SW480 (cell line): ENCODE results near the gene KCNIP3.
A peak's percentile ranks its signal among the peaks of the same experiment; 100 is the strongest.
"Not testable (repeated sequence)": the region's sequence is repeated elsewhere in the genome, so short reads cannot be mapped to it uniquely, and the experiment has no call there.

Source experiments
- DNase-seq: peaks from one replicate; pipeline ENCODE4 v3.0.0-alpha.2; 2016; ENCODE audit warnings: low spot score

KCNIP3 gene

DNA sequence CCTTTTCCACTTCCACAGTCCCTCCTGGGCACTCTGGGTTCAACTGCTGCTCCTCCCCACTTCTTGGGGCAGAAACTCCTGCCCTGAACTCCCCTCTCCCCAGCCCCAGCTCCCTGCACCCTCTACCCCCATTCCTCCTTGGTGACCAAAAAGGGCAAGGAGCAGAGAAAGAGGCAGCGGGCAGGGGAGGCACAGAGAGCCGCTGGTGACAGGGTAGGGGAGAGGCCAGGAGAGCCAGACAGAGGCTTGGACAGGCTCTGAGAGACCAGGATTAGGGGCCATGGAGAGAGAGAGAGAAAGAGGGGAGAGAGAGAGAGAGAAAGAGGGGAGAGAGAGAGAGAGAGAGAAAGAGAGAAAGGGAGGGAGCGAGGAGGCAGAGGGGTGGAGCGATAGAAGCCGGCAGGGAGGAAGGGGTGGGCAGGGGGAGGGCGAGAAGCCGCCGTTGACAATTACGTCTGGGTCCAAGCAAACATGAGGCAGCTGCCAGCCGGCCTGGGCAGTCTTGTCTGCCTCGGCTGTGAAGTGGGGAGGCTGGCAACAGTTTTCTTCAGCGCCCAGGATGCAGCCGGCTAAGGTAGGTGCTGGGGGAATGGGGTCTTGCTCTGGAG lies at the start of gene KCNIP3:
TSS of gene KCNIP3 (plus strand) at position 468 of the 608 bp plus-strand sequence. CDS start at position 560, 92 bp downstream.
- DNase-seq, result no peak

- DNase-seq, result no peak
These were observed 38.9 kb upstream of the KCNIP3 start for GRCh38 chr2:95258271-95258670.

- DNase-seq, result no peak
These were observed 36.8 kb upstream of the KCNIP3 start for GRCh38 chr2:95260028-95261023.

DNA sequence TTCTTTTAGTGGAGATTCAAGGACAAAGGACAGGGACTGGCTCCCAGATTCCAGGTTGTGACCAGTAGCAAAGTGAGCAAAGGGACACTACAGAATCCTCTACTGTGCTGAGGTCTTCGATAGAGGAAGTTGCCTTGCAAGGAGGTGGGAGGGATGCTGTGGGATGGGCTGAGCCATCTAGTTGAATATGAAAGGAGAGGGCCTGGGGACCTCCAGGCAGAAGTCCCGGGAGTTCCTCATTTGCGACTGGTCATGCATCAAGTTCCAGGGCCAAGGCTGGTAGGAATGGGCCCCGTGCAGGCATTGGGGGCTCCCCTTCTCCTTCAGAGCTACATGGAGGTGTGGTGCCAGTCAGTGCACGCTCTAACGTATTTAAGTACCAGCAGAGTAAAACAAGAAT lies 35.5 kb upstream of the KCNIP3 start:
- DNase-seq, result no peak

DNA sequence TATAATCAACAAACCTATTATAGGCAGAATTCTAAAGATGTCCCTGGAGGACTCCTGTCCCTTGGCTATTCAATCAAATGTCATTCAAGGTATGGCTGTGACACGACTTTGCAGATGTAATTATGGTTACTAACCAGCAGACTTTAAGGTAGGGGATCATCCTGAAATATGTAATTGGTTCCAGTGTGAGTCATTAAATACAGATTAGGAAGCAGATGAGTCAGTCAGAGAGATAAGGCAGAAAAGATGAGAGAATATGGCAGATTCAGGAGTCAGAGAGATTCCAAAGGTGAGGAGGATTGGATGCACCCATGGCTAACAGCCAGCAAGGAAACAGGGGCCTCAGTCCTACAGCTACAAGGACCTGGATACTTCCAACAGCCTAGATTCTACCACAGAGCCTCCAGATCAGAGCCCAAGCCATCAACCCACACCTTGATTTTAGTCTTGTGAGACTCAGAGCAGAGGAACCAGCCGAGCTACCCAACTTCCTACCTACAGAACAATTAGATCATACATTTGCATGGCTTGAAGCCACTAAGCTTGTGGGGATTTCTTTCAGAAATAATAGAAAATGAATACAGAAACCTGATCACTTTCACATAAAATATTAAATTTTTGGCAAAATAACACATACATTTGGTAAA lies 34.1 kb upstream of the KCNIP3 start:
- peak; percentile 18 for DNase-seq

DNA sequence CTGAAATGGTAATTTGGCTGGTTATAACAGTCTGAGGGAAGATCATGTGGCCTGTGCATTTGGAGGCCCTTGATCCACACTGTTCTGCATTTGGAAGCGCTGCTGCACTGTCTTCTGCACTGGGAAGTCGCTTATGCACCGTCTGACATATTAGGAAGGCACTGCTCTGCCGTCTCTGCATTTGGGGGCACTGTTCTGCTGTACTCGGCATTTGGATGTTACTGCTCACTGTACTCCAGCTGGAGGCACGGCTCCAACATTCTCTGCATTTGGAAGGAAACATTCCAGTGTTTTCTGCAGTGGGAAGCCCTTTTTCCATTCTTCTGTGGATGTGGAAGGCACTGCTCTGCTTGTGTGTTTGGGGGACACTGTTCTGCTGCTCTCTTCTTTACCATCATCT lies 32.5 kb upstream of the KCNIP3 start:
- DNase-seq, result no peak

DNA sequence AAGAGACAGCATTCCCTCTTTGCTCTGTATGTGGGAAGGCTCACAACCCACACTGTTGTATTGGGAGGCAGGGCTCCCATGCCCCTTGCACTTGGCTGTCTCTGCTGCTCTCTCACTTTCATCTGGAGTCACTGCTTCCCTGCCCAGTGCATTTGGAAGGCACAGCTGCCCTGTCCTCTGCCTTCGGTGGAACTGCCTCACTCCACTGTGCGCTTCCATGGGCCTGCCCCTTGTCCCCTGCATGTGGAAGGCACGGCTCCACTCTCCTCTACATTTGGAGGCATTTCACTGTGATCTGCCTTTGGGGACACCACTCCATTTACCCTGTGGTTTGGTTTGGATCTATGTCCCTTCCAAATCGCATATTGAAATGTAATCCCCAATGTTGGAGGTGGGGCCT lies 32.0 kb upstream of the KCNIP3 start:
- no peak for DNase-seq

DNA sequence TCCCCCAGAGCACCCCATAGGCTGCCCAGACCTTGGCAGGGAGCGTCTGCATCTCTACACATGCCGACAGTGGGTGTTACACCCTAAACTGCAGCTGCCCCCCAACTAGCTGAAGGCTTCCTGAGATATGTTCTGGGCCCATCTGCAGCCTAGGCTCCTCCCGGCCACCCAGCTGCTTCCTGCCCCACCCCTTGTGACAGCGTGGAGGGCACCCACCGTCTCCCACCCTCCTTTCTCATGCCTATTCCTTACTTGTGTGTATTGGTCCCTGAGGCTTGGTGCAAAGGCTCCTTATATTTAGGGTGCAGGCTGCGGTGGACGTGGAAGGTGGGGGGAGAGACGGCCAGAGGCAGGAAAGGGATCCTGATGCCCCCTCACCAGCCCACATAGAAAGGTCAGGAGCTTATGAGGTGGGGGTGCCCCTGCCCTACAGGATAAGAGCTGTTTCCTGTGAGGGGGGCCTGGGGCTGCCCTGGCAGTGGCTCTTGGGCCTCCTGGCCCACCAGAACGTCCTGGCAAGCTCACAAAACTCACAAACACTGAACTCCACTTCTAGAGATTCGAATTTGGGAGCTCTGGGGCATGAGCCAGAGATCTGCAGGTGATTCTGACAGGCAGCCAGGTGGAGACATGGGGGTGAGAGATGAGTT lies 30.2 kb upstream of the KCNIP3 start:
- DNase-seq, result no peak

GRCh38 chr2:95267458-95268210 lies 29.5 kb upstream of the KCNIP3 start:
- DNase-seq, result no peak

GRCh38 chr2:95268211-95269035 lies 28.7 kb upstream of the KCNIP3 start:
- no peak for DNase-seq

- no peak for DNase-seq
These were observed 28.0 kb upstream of the KCNIP3 start for GRCh38 chr2:95269036-95269680.

DNA sequence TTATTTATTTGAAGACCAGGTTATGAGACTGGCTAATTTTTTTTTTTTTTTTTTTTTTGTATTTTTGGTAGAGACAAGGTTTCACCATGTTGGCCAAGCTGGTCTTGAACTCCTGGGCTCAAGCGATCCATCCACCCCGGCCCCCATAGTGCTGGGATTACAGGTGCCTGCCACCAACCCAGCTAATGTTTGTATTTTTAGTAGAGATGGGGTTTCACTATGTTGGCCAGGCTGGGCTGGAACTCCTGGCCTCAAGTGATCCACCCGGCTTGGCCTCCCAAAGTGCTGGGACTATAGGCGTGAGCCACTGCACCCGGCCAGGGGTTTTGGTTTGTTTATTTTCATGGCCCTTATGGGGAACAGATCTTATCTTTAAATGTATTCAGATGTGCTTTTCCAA lies 27.4 kb upstream of the KCNIP3 start:
- not testable (repeated sequence) for DNase-seq

DNA sequence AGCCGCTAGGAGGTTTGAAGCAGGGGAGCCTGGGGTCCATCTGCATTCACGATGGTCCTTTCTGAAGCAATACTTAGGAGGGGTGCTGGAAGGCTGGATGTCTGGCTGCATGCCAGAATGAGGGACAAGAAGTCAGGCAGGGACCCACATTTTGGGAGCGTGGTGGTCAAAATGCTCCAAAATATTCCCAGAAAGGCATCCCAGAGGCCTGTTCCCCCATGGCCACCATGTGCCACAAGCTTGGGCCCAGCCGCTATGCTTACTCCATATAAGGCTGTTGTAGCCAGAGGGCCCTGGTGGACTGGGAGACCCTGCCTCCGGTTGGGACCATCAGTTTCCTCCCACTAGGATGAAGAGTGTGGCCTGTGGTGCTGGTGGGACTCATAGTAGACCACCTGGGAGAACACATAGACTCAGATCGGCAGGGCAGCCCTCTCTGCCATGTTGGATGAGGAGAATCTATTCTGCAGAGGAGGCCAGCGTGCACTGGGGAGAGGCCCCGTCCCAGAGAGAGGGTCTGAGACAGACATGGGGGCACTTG lies 26.5 kb upstream of the KCNIP3 start:
- DNase-seq, result no peak

DNA sequence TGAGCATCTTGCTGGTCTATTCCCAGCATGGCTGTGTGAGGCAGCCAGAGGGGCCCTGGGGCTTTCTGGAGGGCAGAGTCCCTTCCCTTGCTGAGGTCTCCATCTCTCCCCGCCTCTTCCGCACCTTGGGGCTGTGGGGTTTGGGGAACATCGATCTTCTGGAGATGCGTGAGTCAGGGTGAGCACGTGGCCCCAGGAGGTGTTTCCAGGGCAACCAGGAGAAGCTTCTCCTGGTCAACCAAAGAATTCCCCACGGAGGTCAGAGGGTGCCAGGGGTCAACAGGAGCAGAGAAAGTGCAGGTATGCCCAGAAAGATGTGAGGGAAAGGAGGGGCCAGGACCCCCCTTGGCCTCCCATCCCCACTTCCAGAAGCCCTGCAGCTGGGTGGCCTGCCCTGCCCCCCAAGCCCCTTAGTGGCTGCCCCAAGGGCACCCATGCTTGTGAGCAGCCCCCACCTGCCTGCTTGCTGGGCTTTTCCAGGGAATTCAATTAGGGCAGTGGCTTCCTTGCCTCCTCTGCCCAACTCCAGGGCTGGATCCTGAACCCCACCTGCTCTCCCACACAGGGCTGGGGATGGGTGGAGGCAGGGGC lies 25.7 kb upstream of the KCNIP3 start:
- DNase-seq, result no peak

- no peak for DNase-seq
These were observed 24.8 kb upstream of the KCNIP3 start for GRCh38 chr2:95272299-95272751.

GRCh38 chr2:95272781-95273180 lies 24.4 kb upstream of the KCNIP3 start:
- DNase-seq, result no peak

DNA sequence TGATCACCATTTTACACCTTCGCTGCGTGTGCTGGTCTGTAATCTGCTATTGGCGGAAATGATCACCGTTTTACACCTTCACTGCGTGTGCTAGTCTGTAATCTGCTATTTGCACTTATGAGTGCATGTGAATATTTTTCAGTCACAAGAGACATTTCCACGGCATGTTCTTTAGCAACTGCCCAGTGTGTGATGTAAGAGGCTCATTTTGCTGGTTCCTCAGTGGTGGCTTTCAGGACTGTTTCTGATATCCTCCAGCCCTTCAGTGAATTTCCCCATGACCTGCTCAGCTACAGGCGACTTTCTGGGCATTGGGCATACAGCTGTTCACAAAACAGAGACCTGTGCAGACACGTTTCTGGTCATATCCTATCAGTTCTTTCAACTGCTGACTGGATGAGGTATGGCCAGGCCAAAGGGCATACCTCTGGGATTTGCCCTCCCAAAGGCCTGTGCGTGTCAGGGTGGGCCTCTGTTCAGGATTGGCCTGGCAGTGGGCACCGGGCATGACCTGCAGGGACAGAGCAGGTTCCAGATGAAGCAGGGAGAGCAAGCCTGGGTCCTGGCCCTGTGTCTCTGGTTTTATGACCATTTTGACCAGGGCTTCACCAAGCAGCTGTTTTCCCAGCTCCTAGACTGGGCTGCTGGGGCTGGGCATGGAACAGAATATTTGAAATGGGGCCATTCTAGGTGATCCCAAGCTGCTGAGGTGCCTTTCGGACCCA lies 23.4 kb upstream of the KCNIP3 start:
- DNase-seq, result no peak

DNA sequence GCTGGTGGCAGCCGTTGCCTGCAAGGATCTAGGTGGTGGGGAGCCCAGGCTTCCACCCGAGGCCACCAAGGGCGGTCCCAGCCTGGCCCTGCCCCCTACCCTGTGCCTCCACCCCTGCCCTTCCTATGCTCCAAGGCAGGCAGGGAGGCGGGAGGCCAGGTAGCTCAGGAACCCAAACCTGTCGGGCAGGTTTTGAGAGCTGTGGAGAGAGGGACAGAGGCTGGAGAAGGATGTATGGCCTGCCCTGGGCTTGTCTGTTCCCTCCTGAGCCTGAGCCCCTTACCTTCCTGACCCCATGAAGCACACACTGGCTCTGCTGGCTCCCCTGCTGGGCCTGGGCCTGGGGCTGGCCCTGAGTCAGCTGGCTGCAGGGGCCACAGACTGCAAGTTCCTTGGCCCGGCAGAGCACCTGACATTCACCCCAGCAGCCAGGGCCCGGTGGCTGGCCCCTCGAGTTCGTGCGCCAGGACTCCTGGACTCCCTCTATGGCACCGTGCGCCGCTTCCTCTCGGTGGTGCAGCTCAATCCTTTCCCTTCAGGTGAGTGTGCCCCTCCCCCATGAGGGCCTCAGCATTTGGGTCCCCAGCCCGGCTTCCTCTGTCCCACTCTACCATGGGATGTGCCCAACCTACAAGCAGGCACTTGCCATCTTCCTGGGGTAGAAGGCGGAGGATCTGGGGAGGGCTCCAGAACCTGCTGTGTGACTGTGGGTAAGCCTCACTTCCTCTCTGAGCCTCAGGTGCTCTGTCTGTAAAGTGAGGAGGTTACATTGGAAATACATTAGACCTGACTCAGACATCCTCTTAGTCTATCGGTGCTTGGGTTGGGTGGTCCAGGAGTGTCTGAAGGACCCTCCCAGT lies 22.6 kb upstream of the KCNIP3 start, which contains the start of gene PROM2:
TSS of gene PROM2 (plus strand) at position 159 of the 860 bp plus-strand sequence. CDS start at position 296, 137 bp downstream.
- DNase-seq, result no peak
